Posterior vena cava (tissue), 2 donors: Measurements from ENCODE around the gene PIP5K1C. TPM values are rescaled to one million over a fixed set of nuclear protein-coding genes. Genes with fewer than 3 reads are reported as not detected.
"Not testable (repeated sequence)": the region's sequence is repeated elsewhere in the genome, so short reads cannot be mapped to it uniquely, and the experiment has no call there.

Source experiments
- DNase-seq: peaks from one replicate; pipeline ENCODE4 v3.0.0-alpha.2; 2020; ENCODE audit warnings: low spot score
- intact Hi-C, 2 donors: fragments of 100-400 bp; cut with DNase I; formaldehyde crosslinking; loops; one replicate each; pipeline versions ENCODE4 v1.14.1 to v1.14.2; 2022 to 2023
- total RNA-seq, 2 donors: library from RNA; stranded (reverse); fragmentation: NEBNext Ultra II Directional; extraction: Animal tissue kit (Norgen Biotek cat#: 25700); gene quantifications; one replicate each; pipeline ENCODE4 v1.2.1, GENCODE V29; 2021
- donor health status: DM: yes; HTN: yes; CAD: no.
- donor health status: DM: yes; HTN: yes; CAD: no.

Gene PIP5K1C
- total RNA-seq, 2 donors from 2014 or later: 80.9 to 85.4 TPM

DNA sequence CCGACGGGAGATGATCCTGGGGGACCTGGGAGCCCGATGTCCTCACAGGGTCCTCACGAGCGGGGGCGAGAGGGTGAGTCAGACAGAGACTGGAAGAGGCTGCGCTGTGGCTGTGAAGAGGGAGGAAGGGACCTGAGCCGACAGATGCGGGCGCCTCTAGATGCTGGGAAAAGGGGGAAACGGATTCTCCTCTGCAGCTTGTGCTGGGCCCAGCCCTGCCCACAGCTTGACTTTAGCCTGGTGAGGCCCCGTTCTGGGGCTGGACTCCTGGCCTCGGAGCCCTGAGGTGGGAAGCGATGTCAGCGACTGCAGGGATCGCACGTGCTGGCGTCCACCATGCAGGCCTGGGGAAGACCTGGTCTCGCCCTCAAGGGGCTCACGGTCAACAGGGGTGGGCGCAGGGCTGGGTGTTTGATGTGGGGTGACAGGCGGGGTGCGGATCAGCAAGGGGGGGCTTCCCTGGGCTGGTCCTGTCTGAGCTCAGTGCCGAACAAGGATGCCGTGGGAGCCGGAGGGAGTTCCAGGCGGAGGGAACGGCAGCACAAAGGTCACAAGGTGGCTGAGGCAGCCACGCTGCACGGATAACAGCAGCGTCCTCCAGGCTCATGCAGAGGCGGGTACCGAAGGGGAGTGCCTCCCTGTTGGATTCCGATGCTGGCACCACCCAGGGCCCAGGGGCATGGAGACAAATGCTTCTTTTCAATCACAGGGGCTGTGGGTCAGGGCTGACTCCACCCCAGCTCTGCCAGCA is 31.8 kb downstream of the PIP5K1C start:
- no peak for DNase-seq
- intact Hi-C loops: no loop called here

DNA sequence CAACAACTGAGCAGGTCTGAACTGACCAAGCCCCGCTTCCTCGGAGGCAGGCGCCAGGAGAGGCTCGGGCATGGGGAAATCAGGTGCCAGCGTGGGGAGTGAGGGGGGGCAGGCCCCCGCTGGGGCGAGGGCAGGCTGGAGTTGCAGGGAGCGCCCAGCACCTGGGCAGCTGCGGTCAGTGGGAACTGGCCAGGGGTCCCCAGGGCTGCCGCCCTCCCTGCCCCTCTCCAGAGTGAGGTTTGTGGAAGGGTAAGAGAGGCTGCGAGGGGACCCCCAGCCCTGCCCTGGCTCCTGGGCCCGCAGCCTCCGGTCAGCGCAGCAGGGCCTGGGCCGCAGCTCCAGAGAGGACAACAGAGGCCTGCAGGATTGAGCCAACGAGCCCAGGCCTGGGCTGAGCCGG is 32.5 kb downstream of the PIP5K1C start:
- no peak for DNase-seq
- intact Hi-C loops: loop anchor here in 1 of 2 donors (2.0 kb wide), 1 partner anchor 31 kb away; no protein-coding TSS in a partner anchor

DNA sequence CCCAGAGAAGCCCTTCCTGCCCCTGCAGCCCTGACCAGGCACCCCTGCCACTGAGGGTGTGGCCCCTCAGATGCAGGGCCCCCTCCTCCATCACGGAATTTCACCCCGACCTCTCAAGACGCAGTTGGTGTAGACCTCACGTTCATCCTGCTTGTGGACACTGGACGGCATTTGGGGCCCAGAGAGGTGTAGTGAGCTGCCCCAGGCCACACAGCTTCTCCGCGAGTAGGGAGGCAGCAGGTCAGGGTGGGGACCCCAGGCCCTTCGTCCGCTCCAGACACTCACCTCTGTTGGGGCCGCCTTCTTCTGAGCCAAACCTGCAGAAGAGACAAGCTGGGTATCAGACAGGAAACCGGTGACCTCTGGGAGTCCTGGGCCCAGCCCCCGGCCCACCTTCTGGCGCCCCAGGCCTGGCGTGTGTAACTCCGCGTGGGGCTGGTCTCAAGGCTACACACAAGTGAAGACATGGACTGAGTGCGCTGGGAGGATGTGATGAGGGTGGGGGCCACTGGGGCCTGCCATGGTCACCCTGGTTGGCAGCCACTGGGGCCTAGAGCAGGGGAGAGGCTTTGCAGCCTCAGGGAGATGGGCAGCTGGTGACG is 33.1 kb downstream of the PIP5K1C start:
- intact Hi-C loops: loop anchor here in 1 of 2 donors (2.0 kb wide), 1 partner anchor 32 kb away; no protein-coding TSS in a partner anchor

DNA sequence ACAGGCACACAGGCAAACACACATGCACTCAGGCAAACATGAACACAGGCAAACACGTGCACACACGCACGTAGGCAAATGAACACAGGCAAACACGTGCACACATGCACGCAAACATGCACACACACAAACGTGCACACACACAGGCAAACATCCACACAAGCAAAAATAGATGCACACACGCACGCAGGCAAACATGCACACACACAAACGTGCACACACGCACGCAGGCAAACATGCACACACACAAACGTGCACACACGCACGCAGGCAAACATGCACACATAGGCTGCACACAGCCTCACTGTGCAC is 33.8 kb downstream of the PIP5K1C start:
- DNase-seq: not testable (repeated sequence)
- intact Hi-C loops: loop anchor here in 1 of 2 donors (2.0 kb wide), 1 partner anchor 32 kb away; no protein-coding TSS in a partner anchor

More for the DNA sequence above, 33.1 kb downstream of the PIP5K1C start:
- no peak for DNase-seq

DNA sequence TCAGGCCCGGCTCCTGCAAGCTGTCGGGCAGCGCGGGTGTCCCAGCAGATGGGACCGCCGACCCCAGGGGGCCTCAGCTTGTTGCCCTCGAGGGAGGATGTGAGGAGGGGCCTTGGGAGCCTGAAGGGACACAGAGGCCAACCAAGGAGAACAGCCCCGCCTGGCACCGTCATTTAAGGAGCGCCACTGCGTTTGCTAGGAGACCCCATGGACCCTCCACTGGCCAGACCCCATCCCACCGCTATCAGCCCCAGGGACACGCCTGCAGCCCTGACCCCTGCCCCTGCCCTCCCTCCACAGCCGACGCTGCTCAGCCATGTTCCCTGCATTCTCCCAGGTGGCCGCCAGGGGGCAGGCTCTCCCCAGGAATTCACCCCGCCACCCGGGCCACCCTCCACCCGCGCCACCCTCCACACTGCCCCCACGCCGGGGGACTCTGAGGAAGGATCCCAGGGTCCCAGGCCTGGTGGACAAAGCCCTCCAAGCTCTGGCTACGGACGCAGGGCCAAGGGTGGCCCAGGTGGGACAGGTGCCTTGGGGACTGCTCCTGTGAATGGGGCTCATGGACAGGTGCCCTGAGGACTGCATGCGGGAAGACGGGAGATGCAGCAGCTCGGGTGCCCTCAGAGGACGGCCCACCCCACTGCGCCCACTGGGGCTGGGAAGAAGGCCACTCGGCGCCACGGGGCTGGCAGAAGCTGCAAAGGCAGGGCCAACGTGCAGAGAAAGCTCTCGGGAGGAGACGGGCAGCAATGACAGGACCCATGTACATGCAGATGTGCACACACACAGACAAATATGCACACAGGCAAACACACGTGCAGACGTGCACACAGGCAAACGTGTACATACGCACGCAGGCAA is 34.4 kb downstream of the PIP5K1C start:
- intact Hi-C loops: loop anchor here (2.0 kb wide), 3 partner anchors 33 to 41 kb away; partner anchors contain the start of gene PIP5K1C (in 1 of the 2)
- peak; percentile 93 for DNase-seq

DNA sequence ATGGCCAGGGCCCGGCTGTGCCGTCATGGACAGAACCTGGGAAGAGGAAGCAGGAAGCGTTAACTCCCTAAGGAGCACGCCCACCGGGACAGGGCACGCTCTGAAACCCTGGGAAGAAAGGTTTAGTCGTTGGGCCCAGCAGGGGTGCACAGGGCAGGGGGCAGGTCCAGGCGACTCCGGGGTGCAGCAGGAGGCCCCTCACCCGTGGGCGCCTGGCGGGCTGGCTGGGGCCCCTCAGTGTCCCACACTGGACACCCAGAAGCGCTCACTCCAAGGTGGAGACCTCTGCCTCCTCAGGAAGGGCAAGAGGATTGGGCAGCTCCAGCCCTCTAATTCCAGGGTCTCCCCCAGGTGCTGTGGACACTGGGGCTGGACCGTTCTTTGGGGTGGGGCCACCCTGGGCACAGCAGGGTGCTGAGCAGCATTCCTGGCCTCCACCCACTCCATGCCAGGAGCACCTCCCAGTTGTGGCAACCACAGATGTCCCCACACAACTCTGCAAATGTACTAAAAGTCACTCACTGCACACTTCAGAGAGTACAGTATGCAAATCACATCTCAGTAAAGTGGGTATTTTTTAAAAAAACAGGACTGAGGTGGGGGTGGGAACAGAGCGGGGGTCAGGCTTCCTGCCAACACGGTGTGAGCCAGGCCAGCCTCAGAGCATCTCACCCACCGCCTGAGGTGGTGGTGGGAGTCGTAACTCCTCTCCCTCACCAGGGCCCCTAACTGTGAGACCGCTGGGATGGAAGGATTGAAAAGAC is 35.2 kb downstream of the PIP5K1C start:
- no peak for DNase-seq
- intact Hi-C loops: loop anchor here (2.0 kb wide), 2 partner anchors 36 to 42 kb away; partner anchors contain the start of gene PIP5K1C (in 1 of the 2)

DNA sequence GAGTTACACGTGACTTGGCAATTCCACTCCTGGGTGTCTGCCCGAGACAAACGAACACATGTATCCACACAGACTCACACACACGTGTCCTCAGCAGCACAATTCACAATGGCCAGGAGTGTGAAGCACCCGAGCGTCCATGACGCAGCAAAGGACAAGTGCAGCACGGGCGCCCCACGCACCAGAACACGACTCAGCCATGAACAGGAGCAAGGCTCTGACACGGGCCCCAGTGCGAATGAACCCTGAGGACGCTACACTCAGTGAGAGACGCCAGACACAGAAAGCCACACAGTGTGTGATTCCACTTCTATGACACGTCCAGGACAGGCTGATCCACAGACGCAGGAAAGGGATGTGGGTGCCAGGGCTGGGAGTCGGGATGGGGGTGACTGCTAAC is 36.4 kb downstream of the PIP5K1C start:
- intact Hi-C loops: loop anchor here (2.0 kb wide), 2 partner anchors 37 to 43 kb away; partner anchors contain the start of gene PIP5K1C (in 1 of the 2)
- no peak for DNase-seq

DNA sequence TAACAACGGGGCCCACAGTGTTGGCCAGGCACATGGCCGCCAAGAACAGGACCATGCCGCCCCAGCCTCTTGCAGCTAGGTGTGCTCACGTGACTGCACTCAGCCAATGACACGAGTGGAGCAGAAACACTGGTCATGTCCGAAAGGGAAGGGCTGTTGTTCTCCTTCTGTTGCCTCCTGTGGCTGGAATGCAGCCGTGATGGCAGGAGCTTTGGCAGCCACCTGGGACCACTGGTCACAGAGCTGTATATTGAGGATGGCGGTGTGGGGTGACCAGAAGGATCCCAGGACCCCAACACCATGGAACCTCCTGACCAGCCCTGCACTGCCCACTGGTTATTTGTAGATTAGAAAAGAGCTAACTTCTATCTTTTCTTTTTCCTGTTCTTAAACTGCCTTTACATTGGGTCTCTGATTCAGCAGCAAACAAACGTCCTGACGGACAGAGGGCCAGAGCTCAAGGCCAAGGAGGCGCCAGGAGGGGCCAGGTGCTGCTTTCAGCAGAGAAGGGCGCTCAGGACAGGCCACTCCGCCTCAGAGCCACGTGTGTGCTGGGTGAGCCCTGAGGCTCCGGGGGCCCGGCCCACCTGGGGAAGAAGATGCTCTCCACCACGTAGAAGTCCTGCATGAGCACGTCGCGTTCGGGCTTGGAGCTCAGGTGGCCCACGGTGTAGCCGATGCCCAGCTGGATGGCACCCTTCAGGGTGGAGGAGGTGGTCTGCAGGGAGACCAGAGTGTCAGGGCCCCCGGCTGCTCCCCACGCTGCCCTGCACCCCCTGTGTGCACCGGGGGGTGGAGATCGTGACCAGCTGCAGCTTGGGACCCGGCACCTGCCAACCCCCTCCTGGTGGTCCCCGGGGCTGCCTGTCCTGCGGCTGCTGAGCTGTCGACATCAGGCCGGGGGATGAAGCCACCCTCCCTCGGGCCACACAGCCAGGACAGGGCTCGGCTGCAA is 38.7 kb downstream of the PIP5K1C start:
- no peak for DNase-seq
- intact Hi-C loops: no loop called here

DNA sequence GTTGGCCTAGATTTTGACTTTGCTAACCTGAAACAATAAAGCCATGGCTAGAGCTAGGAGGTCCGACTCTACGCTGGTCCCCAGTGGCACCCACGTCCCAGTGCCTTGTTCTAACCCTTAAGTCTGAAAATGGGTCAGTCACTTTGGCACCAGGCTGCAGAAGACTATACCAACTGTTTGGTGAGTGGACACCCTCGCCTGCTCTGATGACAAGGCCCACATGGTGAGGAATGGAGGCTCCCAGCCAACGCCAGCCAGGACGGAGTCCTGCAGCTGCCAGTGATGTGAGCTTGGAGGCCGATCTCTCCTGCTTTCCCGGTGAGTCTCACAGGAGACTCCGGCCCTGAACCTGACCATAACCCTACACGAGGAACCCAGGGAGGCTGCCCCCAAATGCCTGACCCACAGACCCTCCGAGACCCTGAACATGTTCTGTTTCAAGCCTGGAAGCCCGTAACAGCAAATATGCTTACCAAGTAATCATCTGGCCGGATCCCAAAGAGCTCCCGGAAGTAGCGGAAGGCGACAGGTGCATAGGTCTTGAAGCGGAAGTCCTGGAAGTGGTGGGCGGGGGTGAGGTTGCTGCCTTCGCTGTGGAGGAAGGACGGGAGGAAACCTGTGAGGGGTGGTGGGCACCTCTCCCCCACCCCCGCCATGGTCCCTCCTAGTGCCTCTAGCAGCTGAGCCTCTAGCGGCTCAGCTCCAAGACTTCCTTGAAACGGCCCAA is 39.6 kb downstream of the PIP5K1C start:
- intact Hi-C loops: no loop called here
- DNase-seq: no peak

DNA sequence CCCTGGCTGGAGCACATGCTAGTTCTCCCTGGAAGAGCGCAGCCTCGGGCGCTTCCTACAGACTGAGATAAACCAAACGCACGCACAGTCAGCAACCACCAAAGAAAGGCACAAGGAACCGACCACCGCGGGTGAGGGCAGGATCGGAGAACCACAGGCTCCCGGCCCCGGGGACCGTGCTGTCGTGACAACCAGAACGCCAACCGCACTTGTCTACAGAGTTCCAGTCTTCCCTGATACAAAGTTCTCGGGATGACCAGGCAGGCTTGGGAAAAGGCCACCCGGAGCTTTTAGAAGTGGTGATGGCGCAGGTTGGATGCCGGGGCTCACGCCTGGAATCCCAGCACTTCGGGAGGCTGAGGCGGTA is 40.5 kb downstream of the PIP5K1C start:
- intact Hi-C loops: no loop called here
- DNase-seq: no peak

DNA sequence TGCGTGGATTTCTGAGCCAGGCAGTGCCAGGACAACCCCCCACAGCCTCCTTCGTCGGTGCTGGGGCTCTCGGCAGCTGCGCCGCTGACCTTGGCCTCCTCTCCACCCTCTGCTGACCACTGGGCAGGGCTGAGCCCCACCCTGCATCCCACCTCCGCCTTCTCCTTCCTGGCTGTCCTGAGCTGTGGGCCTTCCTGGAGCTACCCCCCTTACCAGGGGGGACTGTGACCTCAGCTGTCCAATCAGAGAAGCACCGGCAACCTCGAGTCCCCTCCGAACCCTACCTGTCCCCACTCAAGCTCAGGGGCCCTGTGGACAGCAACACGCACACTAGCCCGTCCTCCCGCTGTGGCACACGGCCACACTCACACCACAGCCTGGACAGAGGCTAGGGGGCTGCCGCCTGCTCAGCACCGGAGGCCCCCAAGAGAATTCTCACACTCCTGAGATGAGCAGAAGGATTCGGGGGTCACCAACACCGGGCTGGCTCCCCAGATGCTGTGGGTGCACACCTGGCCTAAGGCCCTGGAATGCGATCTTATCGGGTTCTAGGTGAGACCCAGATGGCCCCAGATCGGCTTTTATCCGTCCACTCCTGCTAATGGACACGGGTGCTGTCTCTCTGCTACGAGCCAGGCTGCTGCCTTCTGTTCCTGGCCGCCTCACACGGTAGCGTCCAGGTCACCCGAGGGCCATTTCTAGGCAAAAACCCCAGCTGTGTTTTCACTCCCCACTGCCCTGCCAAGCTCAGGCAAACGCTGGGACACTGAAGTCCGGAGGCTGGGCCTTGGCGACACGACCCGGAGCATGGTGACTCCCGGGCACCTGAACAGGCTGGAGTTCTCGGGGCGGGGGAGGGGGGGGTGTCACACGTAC is 41.2 kb downstream of the PIP5K1C start:
- intact Hi-C loops: no loop called here
- no peak for DNase-seq

DNA sequence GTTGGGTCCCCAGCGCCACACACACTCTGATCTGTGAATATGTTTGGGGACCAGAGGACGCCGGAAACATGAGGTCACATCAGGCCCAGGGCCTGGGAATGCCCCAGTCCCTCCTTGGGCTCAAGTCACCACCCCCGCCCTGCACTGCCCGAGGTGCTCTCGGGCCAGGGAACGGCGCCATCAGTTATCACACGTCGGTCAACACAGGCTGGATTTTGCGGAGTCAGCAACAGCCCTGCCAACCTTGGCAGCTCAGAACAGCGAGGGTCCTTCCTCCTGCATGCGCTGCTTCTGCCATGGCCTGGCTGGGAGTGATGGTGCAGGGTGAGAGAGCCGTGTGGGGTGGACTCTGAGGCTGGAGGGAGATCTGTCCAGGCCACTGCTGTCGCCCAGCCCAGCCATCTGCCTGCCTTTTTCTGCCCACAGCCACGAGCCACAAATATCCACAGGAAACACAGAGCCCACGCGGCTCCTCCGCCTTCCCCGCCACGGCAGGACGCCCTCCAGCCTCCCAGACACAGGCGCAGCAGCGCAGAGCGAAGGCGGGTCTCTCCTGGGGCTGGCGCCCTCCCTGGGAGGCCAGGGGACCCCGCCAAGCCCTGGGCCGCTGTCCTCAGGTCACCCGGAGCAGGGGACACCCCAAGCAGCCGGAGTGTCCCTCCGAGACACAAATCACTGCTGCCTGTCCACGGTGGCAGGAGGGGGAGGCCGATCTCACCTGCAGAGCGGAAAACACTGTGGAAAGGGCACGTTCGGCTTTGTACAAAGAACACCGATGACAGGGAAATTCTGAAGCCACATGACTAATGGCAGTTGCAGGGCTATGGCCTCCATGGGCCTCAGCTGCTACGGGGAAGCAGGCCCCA is 42.0 kb downstream of the PIP5K1C start:
- intact Hi-C loops: no loop called here
- no peak for DNase-seq

DNA sequence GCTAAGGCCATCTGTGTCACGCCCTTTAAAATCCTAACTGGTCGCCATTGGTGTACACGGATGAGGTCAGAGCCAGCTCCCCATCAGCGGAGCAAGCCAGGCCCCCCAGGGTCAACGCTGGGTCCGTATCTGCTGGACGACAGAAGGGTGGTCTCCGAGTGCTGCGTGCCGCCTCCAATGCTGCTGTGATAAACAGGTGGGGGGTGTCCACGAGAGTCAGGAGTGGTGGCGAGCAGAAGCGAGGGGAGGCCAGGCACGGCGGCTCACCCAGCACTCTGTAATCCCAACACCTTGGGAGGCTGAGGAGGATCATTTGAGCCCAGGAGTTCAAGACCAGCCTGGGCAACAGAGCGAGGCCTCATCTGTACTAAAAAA is 42.9 kb downstream of the PIP5K1C start:
- DNase-seq: no peak
- intact Hi-C loops: no loop called here

DNA sequence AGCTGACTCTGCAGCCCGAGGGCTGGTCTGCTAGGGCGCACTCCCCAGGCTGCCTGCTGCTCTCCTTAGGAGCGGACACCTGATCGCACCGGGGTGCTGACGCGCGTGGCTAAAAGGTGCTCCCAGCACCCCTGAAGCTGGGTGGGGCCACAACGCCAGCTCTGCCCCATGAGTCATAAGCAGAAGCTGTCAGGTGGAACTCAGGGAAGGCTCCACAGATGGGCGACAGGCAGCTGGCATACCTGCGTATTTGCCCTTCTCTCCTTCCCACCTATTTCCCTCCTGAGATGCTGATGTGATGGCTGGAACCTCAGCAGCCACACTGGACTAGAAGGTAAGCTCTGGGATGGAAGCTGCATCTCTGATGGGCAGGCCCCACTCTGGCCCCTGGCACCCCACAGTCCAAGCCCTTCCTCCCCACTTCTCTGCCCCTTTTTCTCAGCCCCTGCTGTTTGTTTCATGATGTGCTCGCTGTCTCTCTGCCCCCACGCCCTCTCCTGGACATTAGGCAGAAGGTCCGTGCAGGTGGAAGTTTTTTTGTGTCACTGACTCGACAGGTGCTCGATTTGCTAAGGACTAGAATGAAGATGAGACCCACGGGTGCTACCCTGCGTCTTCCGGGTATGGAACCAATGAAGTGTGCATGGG is 43.4 kb downstream of the PIP5K1C start:
- DNase-seq: no peak
- intact Hi-C loops: no loop called here

DNA sequence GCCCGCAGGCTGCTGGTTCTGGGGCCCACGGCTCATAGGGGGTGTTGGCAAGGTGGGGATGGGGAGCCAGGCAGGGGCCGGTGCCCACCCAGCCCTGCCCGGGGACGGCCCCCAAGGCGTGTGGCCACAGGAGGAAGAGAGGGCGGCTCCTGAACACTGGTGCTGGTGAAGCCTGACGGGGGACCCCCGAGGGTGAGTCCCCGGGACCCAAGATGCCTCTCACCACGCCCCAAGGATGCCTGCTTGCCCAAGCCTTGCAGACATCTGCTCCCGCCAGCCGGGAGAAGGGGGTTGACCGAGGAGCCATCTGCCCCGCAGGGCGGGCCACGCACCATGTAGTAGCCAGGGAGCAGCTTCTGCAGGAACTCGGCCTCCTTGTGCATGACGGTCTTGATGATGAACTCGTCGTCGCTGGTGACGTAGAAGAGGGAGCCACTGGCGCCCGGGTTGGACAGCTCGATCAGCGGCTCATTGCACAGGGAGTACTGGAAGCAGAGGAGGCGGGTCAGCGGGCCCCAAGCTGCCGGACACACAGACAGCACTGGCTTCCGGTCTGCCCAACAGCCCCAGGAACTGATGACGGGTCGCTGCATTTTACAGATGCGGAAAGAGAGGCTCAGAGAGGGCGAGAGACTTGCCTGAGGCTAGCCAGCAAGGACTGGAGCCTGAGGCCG is 44.1 kb downstream of the PIP5K1C start:
- DNase-seq: no peak
- intact Hi-C loops: no loop called here
